Measurements from ENCODE around the gene SLC22A17. TPM values are rescaled to one million over a fixed set of nuclear protein-coding genes. Genes with fewer than 3 reads are reported as not detected.

Gene SLC22A17
- total and polyA plus RNA-seq, 2 of the 13 experiments (the other 11 are each of a cell fraction or from before 2014, with no cell fraction given), result 0.95 to 1.1 TPM

DNA sequence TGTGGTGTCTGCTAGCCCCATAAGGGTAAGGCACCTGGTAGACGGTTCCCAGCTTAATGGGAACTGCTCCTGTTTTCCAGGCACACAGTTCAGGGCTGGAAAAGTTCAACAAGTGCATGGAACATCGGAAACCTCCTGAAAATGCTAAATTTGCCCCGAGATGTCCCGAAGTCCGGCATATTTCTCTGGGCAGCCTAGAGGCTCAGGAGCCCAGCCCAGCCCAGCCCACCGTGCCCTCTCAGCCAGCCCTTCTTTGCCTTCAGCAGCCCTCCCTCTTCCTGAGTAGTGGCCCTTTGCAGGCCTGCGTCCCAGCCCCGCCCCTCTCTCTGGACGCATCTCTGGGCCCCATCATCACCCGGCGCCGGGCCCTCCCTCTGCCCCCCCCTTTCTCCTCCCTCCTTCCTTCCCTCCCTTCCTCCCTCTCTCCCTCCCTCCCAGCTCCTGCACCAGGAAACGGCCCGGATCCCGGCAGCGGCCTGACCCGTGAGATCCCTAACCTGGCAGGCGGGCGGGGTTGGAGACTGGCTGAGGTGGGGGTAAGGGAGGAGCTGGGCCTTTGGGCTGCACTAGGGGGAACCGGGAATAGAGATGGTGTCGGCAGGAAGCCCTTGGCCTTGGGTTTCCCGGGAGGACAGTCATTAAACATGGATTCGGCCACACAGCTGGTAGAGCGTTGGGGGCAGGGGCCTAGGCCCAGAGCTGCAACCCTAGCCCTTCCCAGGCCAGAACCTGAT, 46.1 kb downstream of the SLC22A17 start, which contains the start of gene BCL2L2 (continued):
- TF ChIP-seq, protein P1, sequence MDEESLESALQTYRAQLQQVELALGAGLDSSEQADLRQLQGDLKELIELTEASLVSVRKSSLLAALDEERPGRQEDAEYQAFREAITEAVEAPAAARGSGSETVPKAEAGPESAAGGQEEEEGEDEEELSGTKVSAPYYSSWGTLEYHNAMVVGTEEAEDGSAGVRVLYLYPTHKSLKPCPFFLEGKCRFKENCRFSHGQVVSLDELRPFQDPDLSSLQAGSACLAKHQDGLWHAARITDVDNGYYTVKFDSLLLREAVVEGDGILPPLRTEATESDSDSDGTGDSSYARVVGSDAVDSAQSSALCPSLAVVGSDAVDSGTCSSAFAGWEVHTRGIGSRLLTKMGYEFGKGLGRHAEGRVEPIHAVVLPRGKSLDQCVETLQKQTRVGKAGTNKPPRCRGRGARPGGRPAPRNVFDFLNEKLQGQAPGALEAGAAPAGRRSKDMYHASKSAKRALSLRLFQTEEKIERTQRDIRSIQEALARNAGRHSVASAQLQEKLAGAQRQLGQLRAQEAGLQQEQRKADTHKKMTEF (CRISPR knock-in tag; IDR thresholded peaks at IDR 0.05), result peak; percentile 99
- TF ChIP-seq, protein P2, sequence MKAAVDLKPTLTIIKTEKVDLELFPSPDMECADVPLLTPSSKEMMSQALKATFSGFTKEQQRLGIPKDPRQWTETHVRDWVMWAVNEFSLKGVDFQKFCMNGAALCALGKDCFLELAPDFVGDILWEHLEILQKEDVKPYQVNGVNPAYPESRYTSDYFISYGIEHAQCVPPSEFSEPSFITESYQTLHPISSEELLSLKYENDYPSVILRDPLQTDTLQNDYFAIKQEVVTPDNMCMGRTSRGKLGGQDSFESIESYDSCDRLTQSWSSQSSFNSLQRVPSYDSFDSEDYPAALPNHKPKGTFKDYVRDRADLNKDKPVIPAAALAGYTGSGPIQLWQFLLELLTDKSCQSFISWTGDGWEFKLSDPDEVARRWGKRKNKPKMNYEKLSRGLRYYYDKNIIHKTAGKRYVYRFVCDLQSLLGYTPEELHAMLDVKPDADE (CRISPR knock-in tag; IDR thresholded peaks at IDR 0.05), result no peak; the same call in 1 of the 2 replicates
- TF ChIP-seq PPARG (CRISPR knock-in tag; conservative IDR thresholded peaks at IDR 0.05) (peak; percentile 95), HOXA5 (CRISPR knock-in tag; IDR thresholded peaks at IDR 0.05) (peak; percentile 96), PHB2 (IDR thresholded peaks at IDR 0.05; ENCODE audit: partially characterized antibody) (no peak), ZIK1 (CRISPR knock-in tag; IDR thresholded peaks at IDR 0.05; ENCODE audit: borderline replicate concordance, low read depth) (no peak; the same call in 1 of the 2 replicates), HES4 (CRISPR knock-in tag; IDR thresholded peaks at IDR 0.05; ENCODE audit: borderline replicate concordance) (peak; percentile 71; the same call in 1 of the 2 replicates), ZNF350 (CRISPR knock-in tag; IDR thresholded peaks at IDR 0.05; ENCODE audit: borderline replicate concordance, low read depth) (peak; percentile 100)
- TF ChIP-seq, protein P3, sequence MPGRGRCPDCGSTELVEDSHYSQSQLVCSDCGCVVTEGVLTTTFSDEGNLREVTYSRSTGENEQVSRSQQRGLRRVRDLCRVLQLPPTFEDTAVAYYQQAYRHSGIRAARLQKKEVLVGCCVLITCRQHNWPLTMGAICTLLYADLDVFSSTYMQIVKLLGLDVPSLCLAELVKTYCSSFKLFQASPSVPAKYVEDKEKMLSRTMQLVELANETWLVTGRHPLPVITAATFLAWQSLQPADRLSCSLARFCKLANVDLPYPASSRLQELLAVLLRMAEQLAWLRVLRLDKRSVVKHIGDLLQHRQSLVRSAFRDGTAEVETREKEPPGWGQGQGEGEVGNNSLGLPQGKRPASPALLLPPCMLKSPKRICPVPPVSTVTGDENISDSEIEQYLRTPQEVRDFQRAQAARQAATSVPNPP (CRISPR knock-in tag; IDR thresholded peaks at IDR 0.05), result peak; percentile 77; the same call in 1 of the 2 replicates
- TF ChIP-seq, protein P4, sequence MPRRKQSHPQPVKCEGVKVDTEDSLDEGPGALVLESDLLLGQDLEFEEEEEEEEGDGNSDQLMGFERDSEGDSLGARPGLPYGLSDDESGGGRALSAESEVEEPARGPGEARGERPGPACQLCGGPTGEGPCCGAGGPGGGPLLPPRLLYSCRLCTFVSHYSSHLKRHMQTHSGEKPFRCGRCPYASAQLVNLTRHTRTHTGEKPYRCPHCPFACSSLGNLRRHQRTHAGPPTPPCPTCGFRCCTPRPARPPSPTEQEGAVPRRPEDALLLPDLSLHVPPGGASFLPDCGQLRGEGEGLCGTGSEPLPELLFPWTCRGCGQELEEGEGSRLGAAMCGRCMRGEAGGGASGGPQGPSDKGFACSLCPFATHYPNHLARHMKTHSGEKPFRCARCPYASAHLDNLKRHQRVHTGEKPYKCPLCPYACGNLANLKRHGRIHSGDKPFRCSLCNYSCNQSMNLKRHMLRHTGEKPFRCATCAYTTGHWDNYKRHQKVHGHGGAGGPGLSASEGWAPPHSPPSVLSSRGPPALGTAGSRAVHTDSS (CRISPR knock-in tag; conservative IDR thresholded peaks at IDR 0.05), result 0 out of 2 replicates have a peak, but pooled peaks have one; percentile 34
- TF ChIP-seq, protein P5, sequence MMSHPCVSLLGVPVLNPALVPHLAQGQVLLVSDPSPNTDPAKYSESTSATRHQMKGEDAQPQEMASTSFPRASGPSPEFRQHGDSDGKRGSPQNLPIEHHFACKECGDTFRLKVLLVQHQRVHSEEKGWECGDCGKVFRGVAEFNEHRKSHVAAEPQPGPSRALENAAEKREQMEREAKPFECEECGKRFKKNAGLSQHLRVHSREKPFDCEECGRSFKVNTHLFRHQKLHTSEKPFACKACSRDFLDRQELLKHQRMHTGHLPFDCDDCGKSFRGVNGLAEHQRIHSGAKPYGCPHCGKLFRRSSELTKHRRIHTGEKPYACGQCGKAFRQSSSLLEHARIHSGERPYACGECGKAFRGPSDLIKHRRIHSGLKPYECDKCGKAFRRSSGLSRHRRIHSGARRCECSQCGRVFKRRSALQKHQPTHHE (CRISPR knock-in tag; IDR thresholded peaks at IDR 0.05; ENCODE audit: borderline replicate concordance), result peak; percentile 47; the same call in 1 of the 2 replicates
- TF ChIP-seq, protein P6, sequence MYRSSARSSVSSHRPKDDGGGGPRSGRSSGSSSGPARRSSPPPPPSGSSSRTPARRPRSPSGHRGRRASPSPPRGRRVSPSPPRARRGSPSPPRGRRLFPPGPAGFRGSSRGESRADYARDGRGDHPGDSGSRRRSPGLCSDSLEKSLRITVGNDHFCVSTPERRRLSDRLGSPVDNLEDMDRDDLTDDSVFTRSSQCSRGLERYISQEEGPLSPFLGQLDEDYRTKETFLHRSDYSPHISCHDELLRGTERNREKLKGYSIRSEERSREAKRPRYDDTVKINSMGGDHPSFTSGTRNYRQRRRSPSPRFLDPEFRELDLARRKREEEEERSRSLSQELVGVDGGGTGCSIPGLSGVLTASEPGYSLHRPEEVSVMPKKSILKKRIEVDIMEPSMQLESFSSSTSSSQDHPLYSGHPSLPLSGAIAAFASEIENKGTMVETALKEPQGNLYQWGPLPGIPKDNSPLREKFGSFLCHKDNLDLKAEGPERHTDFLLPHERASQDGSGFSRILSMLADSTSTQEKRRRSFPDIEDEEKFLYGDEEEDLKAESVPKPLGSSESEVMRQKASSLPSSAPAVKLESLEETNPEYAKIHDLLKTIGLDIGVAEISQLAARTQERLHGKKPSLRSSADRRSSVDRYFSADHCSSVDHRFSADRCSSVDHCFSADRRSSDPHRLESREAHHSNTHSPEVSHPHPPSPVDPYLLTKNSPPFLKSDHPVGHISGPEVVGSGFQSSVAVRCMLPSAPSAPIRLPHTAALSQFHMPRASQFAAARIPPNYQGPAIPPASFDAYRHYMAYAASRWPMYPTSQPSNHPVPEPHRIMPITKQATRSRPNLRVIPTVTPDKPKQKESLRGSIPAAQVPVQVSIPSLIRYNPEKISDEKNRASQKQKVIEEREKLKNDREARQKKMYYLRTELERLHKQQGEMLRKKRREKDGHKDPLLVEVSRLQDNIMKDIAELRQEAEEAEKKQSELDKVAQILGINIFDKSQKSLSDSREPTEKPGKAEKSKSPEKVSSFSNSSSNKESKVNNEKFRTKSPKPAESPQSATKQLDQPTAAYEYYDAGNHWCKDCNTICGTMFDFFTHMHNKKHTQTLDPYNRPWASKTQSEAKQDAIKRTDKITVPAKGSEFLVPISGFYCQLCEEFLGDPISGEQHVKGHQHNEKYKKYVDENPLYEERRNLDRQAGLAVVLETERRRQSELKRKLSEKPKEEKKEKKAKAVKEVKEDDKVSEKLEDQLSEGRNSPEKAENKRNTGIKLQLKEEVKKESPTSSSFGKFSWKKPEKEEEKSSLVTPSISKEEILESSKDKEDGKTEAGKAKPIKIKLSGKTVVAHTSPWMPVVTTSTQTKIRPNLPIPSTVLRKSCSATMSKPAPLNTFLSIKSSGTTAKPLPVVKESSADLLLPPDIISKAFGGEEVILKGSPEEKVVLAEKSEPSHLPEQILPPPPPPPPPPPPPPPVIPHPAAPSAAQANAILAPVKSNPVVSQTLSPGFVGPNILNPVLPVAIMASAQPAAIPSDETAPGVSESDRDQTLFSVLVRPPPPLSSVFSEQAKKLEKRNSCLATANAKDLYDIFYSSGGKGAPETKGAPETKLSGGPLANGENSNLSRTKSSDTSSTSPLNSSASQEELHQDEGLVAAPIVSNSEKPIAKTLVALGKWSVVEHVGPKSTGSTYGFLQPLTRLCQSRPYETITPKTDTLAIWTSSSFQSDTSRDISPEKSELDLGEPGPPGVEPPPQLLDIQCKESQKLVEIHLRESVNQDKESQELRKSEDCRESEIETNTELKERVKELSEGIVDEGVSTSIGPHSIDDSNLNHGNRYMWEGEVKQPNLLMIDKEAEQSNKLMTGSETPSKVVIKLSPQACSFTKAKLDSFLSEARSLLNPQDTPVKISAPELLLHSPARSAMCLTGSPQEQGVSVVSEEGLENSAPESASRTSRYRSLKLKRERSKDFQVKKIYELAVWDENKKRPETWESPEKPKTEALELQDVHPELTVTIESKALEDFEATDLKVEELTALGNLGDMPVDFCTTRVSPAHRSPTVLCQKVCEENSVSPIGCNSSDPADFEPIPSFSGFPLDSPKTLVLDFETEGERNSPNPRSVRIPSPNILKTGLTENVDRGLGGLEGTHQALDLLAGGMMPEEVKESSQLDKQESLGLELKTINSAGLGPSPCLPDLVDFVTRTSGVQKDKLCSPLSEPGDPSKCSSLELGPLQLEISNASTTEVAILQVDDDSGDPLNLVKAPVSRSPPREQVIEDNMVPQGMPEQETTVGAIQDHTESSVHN (CRISPR knock-in tag; IDR thresholded peaks at IDR 0.05), result peak; percentile 32
